GM18951 (cell line): ENCODE measurements around the gene GJA10.

Experiments used
- POLR2A ChIP-seq: IDR thresholded peaks from 4 replicates; pipeline ENCODE4 v1.6.1; 2011; ENCODE audit warnings: mild to moderate bottlenecking; ENCODE audit not compliant: insufficient read length, insufficient read depth; ENCODE audit errors: extremely low read depth
- in situ Hi-C: fragments of 300-500 bp; cut with MboI; formaldehyde crosslinking; loops from one replicate; pipeline ENCODE4 v1.12.0; 2022; ENCODE audit warnings: low sequenced_read_pairs, mixed read lengths, inconsistent platforms; ENCODE audit not compliant: unreplicated experiment

The GJA10 gene

DNA sequence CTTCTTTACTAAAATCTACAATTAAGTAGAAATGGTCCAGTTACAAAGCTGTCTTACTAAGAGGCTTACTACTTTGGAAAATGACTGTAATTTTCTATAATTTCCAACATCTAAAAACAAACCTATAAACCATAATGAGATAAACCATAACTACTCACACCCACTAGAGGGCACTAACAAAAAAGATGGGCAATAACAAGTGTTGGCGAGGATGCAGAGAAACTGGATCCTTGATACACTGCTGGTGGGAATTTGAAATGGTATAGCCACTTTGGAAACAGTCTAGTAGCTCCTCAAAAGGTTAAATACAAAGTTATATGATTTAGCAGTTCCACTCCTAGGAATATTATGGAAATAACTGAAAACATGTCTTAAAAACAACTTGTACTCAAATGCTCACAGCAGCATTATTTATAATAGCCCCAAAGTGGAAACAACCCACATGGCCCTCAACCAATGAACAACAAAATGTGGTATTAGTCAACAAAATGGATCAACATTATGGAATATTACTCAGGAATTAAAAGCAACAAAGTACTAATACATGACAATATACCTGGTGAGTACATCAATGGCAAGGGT, 50.6 kb downstream of the GJA10 start:
- no peak for TF ChIP-seq POLR2A
- in situ Hi-C loops = loop anchor here (25.0 kb wide), 1 partner anchor 442 kb away; no protein-coding TSS in a partner anchor
